ENCODE results near the gene MOCS1. TPM values are rescaled to one million over a fixed set of nuclear protein-coding genes. Genes with fewer than 3 reads are reported as not detected.

MOCS1 gene
- total and polyA plus RNA-seq, 9 of the 15 experiments (the other 6 are each of a cell fraction or from before 2014, with no cell fraction given): 0.69 to 12.7 (median 8.7) TPM

- TF ChIP-seq U2AF1 (optimal IDR thresholded peaks at IDR 0.05; ENCODE audit: low read depth, low read length) (no peak), MYC (IDR thresholded peaks at IDR 0.05; ENCODE audit: low read depth, low read length) (no peak), MYC (CRISPR knock-in tag; IDR thresholded peaks at IDR 0.05; ENCODE audit: borderline replicate concordance, low read depth) (0 out of 2 replicates have a peak, but pooled peaks have one; percentile 33), POU5F1 (IDR thresholded peaks at IDR 0.05; ENCODE audit: borderline replicate concordance, low read depth, low read length, partially characterized antibody) (no peak), CEBPZ (IDR thresholded peaks at IDR 0.05; ENCODE audit: borderline replicate concordance, low read depth, low read length) (no peak), RBM34 (IDR thresholded peaks at IDR 0.05; ENCODE audit: borderline replicate concordance, insufficient read depth, low read length) (no peak), MYBL2 (IDR thresholded peaks at IDR 0.05; ENCODE audit: low read depth) (no peak), MYBL2 (CRISPR knock-in tag; IDR thresholded peaks at IDR 0.05; ENCODE audit: borderline replicate concordance) (no peak), SNRNP70 (optimal IDR thresholded peaks at IDR 0.05; ENCODE audit: low read depth, low read length) (no peak), HES1 (IDR thresholded peaks at IDR 0.05; ENCODE audit: low read depth) (no peak), TAF7 (tag; IDR thresholded peaks at IDR 0.05) (no peak), CEBPB (tag; IDR thresholded peaks at IDR 0.05) (peak; percentile 71), ERF (CRISPR knock-in tag; IDR thresholded peaks at IDR 0.05) (no peak), RFX1 (IDR thresholded peaks at IDR 0.05) (no peak), GTF2E2 (tag; IDR thresholded peaks at IDR 0.05) (no peak), CC2D1A (IDR thresholded peaks at IDR 0.05) (no peak), MEF2D (tag; conservative IDR thresholded peaks at IDR 0.05; ENCODE audit: low read depth) (0 out of 2 replicates have a peak, but pooled peaks have one; percentile 17), YY1 (IDR thresholded peaks at IDR 0.05; ENCODE audit: borderline replicate concordance in 1 of 3, control insufficient read depth in 1 of 3, extremely low read depth in 1 of 3, insufficient read depth in 3 of 3, insufficient read length in 1 of 3, insufficient replicate concordance in 2 of 3, low read depth in 1 of 3, low read length in 2 of 3) (no peak)
- TF ChIP-seq, protein P1, sequence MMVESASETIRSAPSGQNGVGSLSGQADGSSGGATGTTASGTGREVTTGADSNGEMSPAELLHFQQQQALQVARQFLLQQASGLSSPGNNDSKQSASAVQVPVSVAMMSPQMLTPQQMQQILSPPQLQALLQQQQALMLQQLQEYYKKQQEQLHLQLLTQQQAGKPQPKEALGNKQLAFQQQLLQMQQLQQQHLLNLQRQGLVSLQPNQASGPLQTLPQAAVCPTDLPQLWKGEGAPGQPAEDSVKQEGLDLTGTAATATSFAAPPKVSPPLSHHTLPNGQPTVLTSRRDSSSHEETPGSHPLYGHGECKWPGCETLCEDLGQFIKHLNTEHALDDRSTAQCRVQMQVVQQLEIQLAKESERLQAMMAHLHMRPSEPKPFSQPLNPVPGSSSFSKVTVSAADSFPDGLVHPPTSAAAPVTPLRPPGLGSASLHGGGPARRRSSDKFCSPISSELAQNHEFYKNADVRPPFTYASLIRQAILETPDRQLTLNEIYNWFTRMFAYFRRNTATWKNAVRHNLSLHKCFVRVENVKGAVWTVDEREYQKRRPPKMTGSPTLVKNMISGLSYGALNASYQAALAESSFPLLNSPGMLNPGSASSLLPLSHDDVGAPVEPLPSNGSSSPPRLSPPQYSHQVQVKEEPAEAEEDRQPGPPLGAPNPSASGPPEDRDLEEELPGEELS (CRISPR knock-in tag; IDR thresholded peaks at IDR 0.05; ENCODE audit: borderline replicate concordance): no peak
- TF ChIP-seq, protein P2, sequence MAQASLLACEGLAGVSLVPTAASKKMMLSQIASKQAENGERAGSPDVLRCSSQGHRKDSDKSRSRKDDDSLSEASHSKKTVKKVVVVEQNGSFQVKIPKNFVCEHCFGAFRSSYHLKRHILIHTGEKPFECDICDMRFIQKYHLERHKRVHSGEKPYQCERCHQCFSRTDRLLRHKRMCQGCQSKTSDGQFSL (CRISPR knock-in tag; IDR thresholded peaks at IDR 0.05): no peak
- TF ChIP-seq, protein P2 (tag; IDR thresholded peaks at IDR 0.05): no peak
These were observed 16.0 kb upstream of the MOCS1 start (continued) for GRCh38 chr6:39950125-39950720.
